T-helper 9 cell (primary cell): ENCODE data around the gene SLC49A3.
"Not testable (repeated sequence)": the region's sequence is repeated elsewhere in the genome, so short reads cannot be mapped to it uniquely, and the experiment has no call there.

Experiments used
- DNase-seq: peaks from one replicate; pipeline ENCODE4 v3.0.0-alpha.2; 2020

SLC49A3 gene

GRCh38 chr4:721261-722168 lies 32.6 kb upstream of the SLC49A3 start:
- DNase-seq, result no peak

GRCh38 chr4:720111-720860 lies 31.3 kb upstream of the SLC49A3 start:
- DNase-seq, result no peak

GRCh38 chr4:718460-718859 lies 29.5 kb upstream of the SLC49A3 start:
- DNase-seq, result no peak

- no peak for DNase-seq
Measured at GRCh38 chr4:717601-718320, 28.8 kb upstream of the SLC49A3 start.

GRCh38 chr4:714087-714486 lies 25.1 kb upstream of the SLC49A3 start:
- DNase-seq, result no peak

- no peak for DNase-seq
Measured at GRCh38 chr4:712916-713632, 24.1 kb upstream of the SLC49A3 start.

- DNase-seq, result no peak
Measured at GRCh38 chr4:712093-712492, 23.1 kb upstream of the SLC49A3 start.

GRCh38 chr4:710916-711315 lies 22.0 kb upstream of the SLC49A3 start:
- DNase-seq, result no peak

- DNase-seq, result no peak
Measured at GRCh38 chr4:710116-710515, 21.2 kb upstream of the SLC49A3 start.

GRCh38 chr4:709348-709747 lies 20.4 kb upstream of the SLC49A3 start:
- no peak for DNase-seq

GRCh38 chr4:708631-708933 lies 19.6 kb upstream of the SLC49A3 start:
- DNase-seq, result no peak

GRCh38 chr4:707929-708630 lies 19.1 kb upstream of the SLC49A3 start:
- DNase-seq, result no peak

GRCh38 chr4:706834-707598 lies 18.1 kb upstream of the SLC49A3 start:
- no peak for DNase-seq

GRCh38 chr4:706083-706633 lies 17.2 kb upstream of the SLC49A3 start:
- DNase-seq, result not testable (repeated sequence)

- peak; percentile 97 for DNase-seq
Measured at GRCh38 chr4:705278-706082, 16.5 kb upstream of the SLC49A3 start, which contains the start of gene PCGF3. Gene PCGF3, plus strand, starts transcription at chr4:705832. Its CDS starts 27,849 bp downstream, at chr4:733681.

GRCh38 chr4:704971-705277 lies 16.0 kb upstream of the SLC49A3 start:
- no peak for DNase-seq

- no peak for DNase-seq
Measured at GRCh38 chr4:704198-704891, 15.4 kb upstream of the SLC49A3 start.

- DNase-seq, result no peak
Measured at GRCh38 chr4:703336-704197, 14.6 kb upstream of the SLC49A3 start.

GRCh38 chr4:702618-703048 lies 13.7 kb upstream of the SLC49A3 start:
- DNase-seq, result no peak
